Kidney (tissue), 14 donors: ENCODE measurements around the gene ARL8B. TPM values are rescaled to one million over a fixed set of nuclear protein-coding genes. Genes with fewer than 3 reads are reported as not detected.
A peak's percentile ranks its signal among the peaks of the same experiment; 100 is the strongest.

Source experiments
- DNase-seq, 5 donors: peaks; one replicate each; pipeline ENCODE4 v3.0.0-alpha.2; 2013 to 2020
- FAIRE-seq: peaks from 2 replicates; lab custom pipeline; 2012; peaks lifted over from hg19 to GRCh38; lab: Jason Lieb, UNC
- H3K27ac ChIP-seq, 2 donors: one replicate each; pipeline ENCODE4 v1.7.0; 2013; ENCODE audit warnings: low read depth in 2 of 2, low read length in 2 of 2, inconsistent platforms in 1 of 2
- H3K27me3 ChIP-seq: one replicate; pipeline ENCODE4 v1.7.1; 2013; ENCODE audit warnings: low read length, inconsistent platforms; ENCODE audit not compliant: control insufficient read depth, insufficient read depth
- H3K36me3 ChIP-seq, 3 donors: one replicate each; pipeline versions ENCODE4 v1.7.0 to v1.7.1; 2013; ENCODE audit warnings: low read length in 3 of 3, control low read depth in 1 of 3, inconsistent platforms in 1 of 3; ENCODE audit not compliant: insufficient read depth in 3 of 3, control insufficient read depth in 2 of 3
- H3K4me1 ChIP-seq, 3 donors: one replicate each; pipeline versions ENCODE4 v1.7.0 to v1.7.1; 2013; ENCODE audit warnings: low read length in 3 of 3, inconsistent platforms in 1 of 3, low read depth in 1 of 3; ENCODE audit not compliant: control insufficient read depth in 2 of 3, insufficient read depth in 2 of 3
- H3K4me3 ChIP-seq, 3 donors: one replicate each; pipeline versions ENCODE4 v1.7.0 to v1.8.1; 2013; ENCODE audit warnings: low read length in 3 of 3, control low read depth in 1 of 3, inconsistent platforms in 1 of 3
- H3K9ac ChIP-seq, 3 donors: one replicate each; pipeline versions ENCODE4 v1.7.0 to v1.7.1; 2013; ENCODE audit warnings: low read length in 3 of 3, control low read depth in 1 of 3, inconsistent platforms in 1 of 3
- H3K9me3 ChIP-seq, 3 donors: one replicate each; pipeline versions ENCODE4 v1.7.0 to v1.7.1; 2013; ENCODE audit warnings: low read length in 3 of 3, control low read depth in 1 of 3, inconsistent platforms in 1 of 3; ENCODE audit not compliant: control insufficient read depth in 2 of 3, insufficient read depth in 1 of 3
- CTCF ChIP-seq: IDR thresholded peaks from 3 replicates; pipeline ENCODE4 v1.5.1; 2012; ENCODE audit warnings: mild to moderate bottlenecking, moderate library complexity, borderline replicate concordance; ENCODE audit not compliant: insufficient read depth; ENCODE audit errors: extremely low read depth
- intact Hi-C: fragments of 100-400 bp; cut with DNase I; formaldehyde crosslinking; loops from one replicate; pipeline ENCODE4 v1.11.1; 2022
- polyA plus RNA-seq: library from polyadenylated mRNA; stranded (reverse); fragments of 350-450 nt; fragmentation: Illumina TruSeq; extraction: RNeasy Lipid Tissue Mini Kit (QIAGEN cat#74804); gene quantifications from one replicate; pipeline ENCODE4 v1.2.3, GENCODE V29; 2014; ENCODE audit warnings: low read depth, low replicate concordance; ENCODE audit not compliant: insufficient read depth
- total RNA-seq: library from RNA; stranded (reverse); fragmentation: NEBNext Ultra II Directional; extraction: Animal tissue kit (Norgen Biotek cat#: 25700); gene quantifications from one replicate; pipeline ENCODE4 v1.2.1, GENCODE V29; 2021
- donor health status: control.
- donor health status: control.
- donor health status: control.
- donor health status: control.
- donor health status: control.
- donor health status: DM: yes; HTN: yes; CAD: no.
- donor health status: Normal renal cell carcinoma (clear cell type).

Gene ARL8B
- total and polyA plus RNA-seq, 2 donors from 2014 or later = 49.1 to 62.7 TPM

DNA sequence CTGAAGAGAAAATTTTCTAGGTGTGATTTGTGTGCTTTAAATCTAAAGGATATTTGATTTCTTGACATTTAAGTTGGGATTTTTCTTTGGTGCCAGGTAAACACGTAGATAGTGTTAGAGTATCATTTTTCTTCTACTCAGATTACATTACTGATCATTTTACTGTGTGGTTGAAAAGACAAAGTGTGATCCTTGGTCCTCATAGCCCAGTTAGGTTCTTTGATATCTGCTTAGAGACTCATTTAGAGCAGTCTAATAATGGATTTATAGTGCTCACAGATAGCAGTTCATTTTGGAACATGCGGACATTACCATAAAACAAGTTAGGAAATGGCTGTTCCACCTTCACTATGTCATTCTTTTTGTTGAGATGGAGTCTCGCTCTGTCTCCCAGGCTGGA lies 12.4 kb downstream of the ARL8B start:
- no peak overlapping the region for H3K4me3 ChIP-seq
- H3K4me1 ChIP-seq = peaks cover 0 to 27% (median 14%) of the 10 kb centered on the region in 3 donors
- intact Hi-C loops = loop anchor here (10.0 kb wide), 1 partner anchor 60 kb away; no protein-coding TSS in a partner anchor
- H3K36me3 ChIP-seq = no peaks in the 10 kb centered on the region
- no peaks in the 10 kb centered on the region for H3K9me3 ChIP-seq
- FAIRE-seq (no peak), DNase-seq (no peak)
- H3K9ac ChIP-seq = no peak overlapping the region
- no peaks in the 10 kb centered on the region for H3K27me3 ChIP-seq
- TF ChIP-seq CTCF = no peak
- no peak overlapping the region for H3K27ac ChIP-seq

GRCh38 chr3:5136211-5136918 lies 14.3 kb downstream of the ARL8B start:
- FAIRE-seq (no peak), DNase-seq (peak in 2 of 5 donors; percentile 19 to 35)
- Histone ChIP-seq H3K27me3 (no peaks in the 10 kb centered on the region), H3K9ac (no peak overlapping the region), H3K27ac (no peak overlapping the region), H3K36me3 (no peaks in the 10 kb centered on the region), H3K4me3 (no peak overlapping the region), H3K4me1 (peaks cover 0 to 43% (median 22%) of the 10 kb centered on the region in 3 donors), H3K9me3 (no peaks in the 10 kb centered on the region)
- intact Hi-C loops = loop anchor here (10.0 kb wide), 1 partner anchor 58 kb away; no protein-coding TSS in a partner anchor
- TF ChIP-seq CTCF = no peak

DNA sequence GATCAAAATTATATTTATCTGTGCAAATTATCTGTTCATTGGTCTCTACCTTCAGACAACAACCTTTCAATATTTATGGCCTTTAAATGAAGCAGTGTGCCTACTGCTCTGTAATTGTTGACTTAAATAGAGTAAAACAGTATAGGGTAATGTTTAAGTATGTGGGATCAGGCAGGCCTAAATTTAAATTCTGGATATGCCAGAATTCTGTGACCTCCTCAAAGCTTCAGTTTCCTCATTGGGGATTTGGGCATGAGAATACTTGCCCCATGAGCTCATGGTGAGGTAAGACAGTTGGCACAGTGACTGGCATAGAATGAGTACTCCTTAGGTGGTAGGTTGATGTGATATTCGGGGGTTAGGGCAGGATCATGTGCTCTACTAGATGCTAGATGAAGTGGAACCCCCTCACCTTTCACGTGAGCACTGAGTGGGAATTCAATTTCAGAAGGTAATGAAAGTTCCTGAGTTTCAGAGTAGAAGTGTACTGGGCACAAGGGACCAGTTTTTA lies 14.9 kb downstream of the ARL8B start:
- DNase-seq = no peak
- no peaks in the 10 kb centered on the region for H3K9me3 ChIP-seq
- no peak overlapping the region for H3K9ac ChIP-seq
- no peaks in the 10 kb centered on the region for H3K27me3 ChIP-seq
- no peak overlapping the region for H3K27ac ChIP-seq
- no peak overlapping the region for H3K4me3 ChIP-seq
- peaks cover 0 to 49% (median 27%) of the 10 kb centered on the region in 3 donors for H3K4me1 ChIP-seq
- TF ChIP-seq CTCF = no peak
- no peaks in the 10 kb centered on the region for H3K36me3 ChIP-seq
- intact Hi-C loops = loop anchor here (10.0 kb wide), 1 partner anchor 58 kb away; no protein-coding TSS in a partner anchor
- no peak for FAIRE-seq
